ENCODE results near the gene TLR5.

TLR5 gene

DNA sequence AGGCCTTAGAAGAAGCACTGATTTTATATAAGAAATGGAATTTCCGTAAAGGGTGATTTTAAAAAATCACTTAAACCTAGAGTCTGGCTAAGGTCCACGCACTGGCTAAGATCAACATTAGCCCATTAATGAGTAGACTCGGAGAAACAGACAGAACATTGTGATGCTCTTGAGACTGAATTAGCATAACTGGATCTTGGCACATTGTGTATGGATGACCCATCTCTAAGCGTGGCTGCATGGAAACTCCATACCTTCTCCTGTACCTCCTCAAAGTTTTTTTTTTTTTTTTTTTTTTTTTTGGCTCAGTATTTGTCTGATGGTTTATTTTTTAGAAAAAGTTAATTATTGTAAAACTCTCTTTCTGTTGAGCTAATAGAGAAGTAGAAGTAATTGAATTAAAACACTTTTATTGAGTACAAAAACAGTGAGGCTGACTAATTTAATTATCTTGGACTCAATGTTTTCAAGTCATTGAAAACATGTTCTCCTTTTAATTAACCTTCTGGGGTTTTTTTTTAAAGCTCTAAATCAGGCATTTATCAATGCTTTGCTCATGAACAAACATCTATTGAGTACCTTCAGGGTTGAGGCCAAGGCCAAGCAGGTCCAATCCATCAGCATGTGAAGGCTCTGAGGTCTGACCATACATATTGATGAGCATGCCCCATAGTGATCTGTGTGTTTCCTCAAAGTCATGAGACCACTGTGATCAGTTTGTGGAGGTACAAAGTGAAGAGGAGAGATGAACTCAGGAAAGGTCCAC, 74.0 kb downstream of the TLR5 start:
- no peak for DNase-seq (ENCODE audit: low read depth)

GRCh38 chr1:223067914-223068313, 75.1 kb downstream of the TLR5 start:
- DNase-seq (ENCODE audit: low read depth): no peak

DNA sequence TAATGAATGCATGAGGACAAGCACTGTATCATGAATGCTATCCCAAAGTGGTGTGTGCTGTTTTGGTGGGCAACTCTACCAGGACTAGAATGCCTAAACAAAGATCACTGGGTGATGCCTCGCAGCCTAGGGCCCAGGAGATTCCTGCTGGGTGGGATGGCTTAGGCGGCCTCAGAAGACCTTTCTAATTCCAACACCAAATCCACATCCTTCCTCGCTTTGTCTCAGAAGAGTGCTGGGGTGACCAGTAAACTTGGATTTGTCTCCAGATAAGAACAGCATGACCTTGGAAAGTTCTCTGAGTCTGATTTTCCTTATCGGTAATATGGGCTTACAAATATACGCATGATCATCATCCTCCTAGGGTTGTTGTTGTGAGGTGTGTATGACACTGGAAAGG, 76.6 kb downstream of the TLR5 start:
- DNase-seq (ENCODE audit: low read depth): no peak

GRCh38 chr1:223062177-223062576, 80.9 kb downstream of the TLR5 start:
- no peak for DNase-seq (ENCODE audit: low read depth)

GRCh38 chr1:223059526-223059925, 83.5 kb downstream of the TLR5 start:
- no peak for DNase-seq (ENCODE audit: low read depth)

Measured in fibroblast of the conjunctiva (primary cell).